K562 (cell line): ENCODE data around the gene ZNF609. TPM values are rescaled to one million over a fixed set of nuclear protein-coding genes. Genes with fewer than 3 reads are reported as not detected.
A peak's percentile ranks its signal among the peaks of the same experiment; 100 is the strongest.

ENCODE experiments used
- ATAC-seq: fragments of 200-7000 bp; cut with Tn5 transposase; 3 replicates; pipeline ENCODE4 v1.9.1; 2020; ENCODE audit warnings: moderate library complexity
- BruUV-seq: library from RNA; stranded (reverse); fragments of 400-500 nt; replicated peaks from 2 replicates; lab custom pipeline; 2021; lab: Mats Ljungman, UMichigan
- CTCF ChIA-PET: fragments of 300-600 bp; formaldehyde crosslinking; extraction: SDS; loops from one replicate; lab custom pipeline; 2021; ENCODE audit warnings: low intra/inter-chr PET ratio; lab: Yijun Ruan, JAX
- POLR2A ChIA-PET: fragments of 300-600, 350-650 bp; sonication (Branson Sonifier 250); formaldehyde crosslinking; extraction: SDS; loops from one replicate; lab custom pipeline; 2021; ENCODE audit warnings: antibody characterized with exemption, inconsistent platforms; lab: Yijun Ruan, JAX
- DNase-seq, 4 experiments: peaks; one replicate each; pipeline versions ENCODE4 v3.0.0 to v3.0.0-alpha.2; 2011 to 2018; ENCODE audit warnings: low spot score in 3 of 4, mixed read lengths in 3 of 4; ENCODE audit errors: extremely low read depth in 1 of 4
- FAIRE-seq: peaks from 2 replicates; lab custom pipeline; 2011; peaks lifted over from hg19 to GRCh38; lab: Jason Lieb, UNC
- H2AFZ ChIP-seq: 2 replicates; pipeline ENCODE4 v1.6.0; 2011; ENCODE audit warnings: low read depth, low read length, control low read depth, inconsistent platforms
- H3K27ac ChIP-seq: fragments of 200-600 bp; 3 replicates; pipeline ENCODE4 v1.8.0; 2011; ENCODE audit warnings: low read depth, mild to moderate bottlenecking, control low read depth, inconsistent platforms, low read length, moderate library complexity, mixed read lengths; ENCODE audit errors: extremely low read depth
- H3K27me3 ChIP-seq, 2 experiments: fragments of 300-600 bp in 1 of 2; 2 replicates in 1 of 2; 3 replicates in 1 of 2; pipeline versions ENCODE4 v1.6.0 to v1.8.0; 2011; ENCODE audit warnings: inconsistent platforms in 2 of 2, low read length in 2 of 2, mild to moderate bottlenecking in 1 of 2, mixed read lengths in 1 of 2, moderate library complexity in 1 of 2; ENCODE audit not compliant: control insufficient read depth in 2 of 2, insufficient read depth in 2 of 2
- H3K36me3 ChIP-seq: fragments of 300-600 bp; 3 replicates; pipeline ENCODE4 v1.8.0; 2011; ENCODE audit warnings: mild to moderate bottlenecking, low read length, inconsistent platforms; ENCODE audit not compliant: control insufficient read depth, insufficient read depth
- H3K4me1 ChIP-seq, 2 experiments: fragments of 200-600 bp in 1 of 2; replicated peaks in 1 of 2; 2 replicates in 1 of 2; 3 replicates in 1 of 2; pipeline versions ENCODE4 v1.5.1 to v1.8.0; 2011; ENCODE audit warnings: inconsistent platforms in 2 of 2, low read length in 2 of 2, mild to moderate bottlenecking in 1 of 2, mixed read lengths in 1 of 2, moderate library complexity in 1 of 2; ENCODE audit not compliant: control insufficient read depth in 2 of 2, insufficient read depth in 2 of 2
- H3K4me2 ChIP-seq: 2 replicates; pipeline ENCODE4 v1.6.1; 2011; ENCODE audit warnings: low read length, control low read depth, inconsistent platforms, mixed read lengths; ENCODE audit not compliant: insufficient read depth
- H3K4me3 ChIP-seq: fragments of 200-600 bp; sonication (generic), shearing (Covaris generic); 2 replicates; pipeline ENCODE4 v1.5.1; 2016; ENCODE audit warnings: control low read depth, inconsistent platforms
- H3K79me2 ChIP-seq: fragments of 200-600 bp; 3 replicates; pipeline ENCODE4 v1.8.0; 2011; ENCODE audit warnings: low read length, inconsistent platforms; ENCODE audit not compliant: control insufficient read depth, insufficient read depth
- H3K9ac ChIP-seq, 2 experiments: 2 replicates each; pipeline versions ENCODE4 v1.6.0 to v1.6.1; 2011; ENCODE audit warnings: low read depth in 2 of 2, low read length in 2 of 2, control low read depth in 1 of 2, inconsistent platforms in 1 of 2, mild to moderate bottlenecking in 1 of 2, mixed read lengths in 1 of 2; ENCODE audit not compliant: insufficient read depth in 1 of 2
- H3K9me1 ChIP-seq: one replicate; pipeline ENCODE4 v1.6.0; 2011; ENCODE audit warnings: inconsistent platforms, mild to moderate bottlenecking, low read length, moderate library complexity; ENCODE audit not compliant: control insufficient read depth, insufficient read depth
- H3K9me3 ChIP-seq: replicated peaks from 2 replicates; pipeline ENCODE4 v1.5.1; 2011; ENCODE audit warnings: low read depth, low read length, inconsistent platforms; ENCODE audit not compliant: control insufficient read depth, insufficient read depth
- H4K20me1 ChIP-seq: replicated peaks from 2 replicates; pipeline ENCODE4 v1.6.1; 2011; ENCODE audit warnings: low read length, inconsistent platforms, mixed read lengths; ENCODE audit not compliant: control insufficient read depth, insufficient read depth
- CBX1 ChIP-seq: sonication (generic); IDR thresholded peaks from 2 replicates; pipeline ENCODE4 v1.6.1; 2016; ENCODE audit warnings: antibody characterized with exemption, low read depth, mild to moderate bottlenecking
- CBX8 ChIP-seq: fragments of 200-600 bp; sonication (generic); IDR thresholded peaks from 2 replicates; pipeline ENCODE4 v1.6.1; 2012; ENCODE audit warnings: borderline replicate concordance, mixed run types, low read depth, mild to moderate bottlenecking, moderate library complexity, mixed read lengths, low read length, control low read depth, inconsistent platforms; ENCODE audit not compliant: poor library complexity, severe bottlenecking; ENCODE audit errors: extremely low read depth
- CREBBP ChIP-seq: IDR thresholded peaks from one replicate; pipeline ENCODE4 v1.6.1; 2012; ENCODE audit warnings: low read depth, mild to moderate bottlenecking, control low read depth, inconsistent platforms, low read length
- DACH1 ChIP-seq: fragments of 450-650 bp; IDR thresholded peaks from 2 replicates; pipeline ENCODE4 v1.6.1; 2018; ENCODE audit not compliant: partially characterized antibody
- FOXA3 ChIP-seq, 2 experiments: fragments of 450-650 bp in 1 of 2; sonication (generic) in 1 of 2; formaldehyde crosslinking; IDR thresholded peaks in 1 of 2; conservative IDR thresholded peaks in 1 of 2; 2 replicates each; pipeline versions ENCODE4 v1.4.0 to v1.8.0; 2020 to 2022; ENCODE audit warnings: mild to moderate bottlenecking in 2 of 2, missing genetic modification reagents in 1 of 2
- HNRNPL ChIP-seq: fragments of 200-400 bp; formaldehyde crosslinking; IDR thresholded peaks from 2 replicates; pipeline ENCODE4 v1.6.1; 2017; ENCODE audit warnings: low read depth, mild to moderate bottlenecking, low read length
- NBN ChIP-seq: fragments of 450-650 bp; IDR thresholded peaks from 2 replicates; pipeline ENCODE4 v1.6.1; 2016; ENCODE audit warnings: low read depth, mild to moderate bottlenecking
- NFYB ChIP-seq: IDR thresholded peaks from 2 replicates; pipeline ENCODE4 v1.6.1; 2011; ENCODE audit warnings: mild to moderate bottlenecking, moderate library complexity; ENCODE audit not compliant: insufficient read length; ENCODE audit errors: extremely low read depth
- PTBP1 ChIP-seq: fragments of 200-400 bp; formaldehyde crosslinking; IDR thresholded peaks from 2 replicates; pipeline ENCODE4 v1.6.1; 2017; ENCODE audit warnings: low read depth, low read length
- PTRF ChIP-seq: fragments of 450-650 bp; IDR thresholded peaks from 2 replicates; pipeline ENCODE4 v1.6.1; 2016; ENCODE audit warnings: mild to moderate bottlenecking, missing genetic modification characterization, missing compliant biosample characterization
- SMARCA4 ChIP-seq: fragments of 450-650 bp; IDR thresholded peaks from 2 replicates; pipeline ENCODE4 v1.6.1; 2016
- SOX6 ChIP-seq: fragments of 450-650 bp; IDR thresholded peaks from 2 replicates; pipeline ENCODE4 v1.6.1; 2014; ENCODE audit warnings: mild to moderate bottlenecking
- SRSF3 ChIP-seq: fragments of 200-400 bp; formaldehyde crosslinking; IDR thresholded peaks from 2 replicates; pipeline ENCODE4 v1.6.1; 2016; ENCODE audit warnings: mild to moderate bottlenecking, low read length, moderate library complexity; ENCODE audit not compliant: insufficient read depth
- ZNF707 ChIP-seq: fragments of 250-450 bp; sonication (Bioruptor Pico); conservative IDR thresholded peaks from 2 replicates; pipeline ENCODE4 v1.8.0; 2022; ENCODE audit warnings: inconsistent platforms, mild to moderate bottlenecking, moderate library complexity
- WGBS: fragments of 100-300 bp; shearing (Covaris generic); methylation state at CpG from one replicate; pipeline ENCODE4 v1.1.6; 2016; ENCODE audit warnings: low coverage, mixed read lengths; ENCODE audit not compliant: insufficient coverage; ENCODE audit errors: missing lambda C conversion rate; 5-methylcytosine and 5-hydroxymethylcytosine counted together
- in situ Hi-C: fragments of 300-500 bp; cut with MboI; formaldehyde crosslinking; loops from 4 replicates; pipeline ENCODE4 v1.15.0; 2018; ENCODE audit warnings: inconsistent platforms, mixed read lengths
- intact Hi-C: fragments of 100-400 bp; cut with micrococcal nuclease; formaldehyde crosslinking; loops from 2 replicates; pipeline ENCODE4 v1.14.2; 2022
- polyA plus RNA-seq, 8 experiments: library from polyadenylated mRNA; depleted of rRNA in 4 of 8; stranded (reverse) in 5 of 8; unstranded in 3 of 8; fragments of >200 nt; fragmentation: Nextera tagmentation in 2 of 8; fragmentation: Illumina TruSeq in 1 of 8; extraction: Ambion mirVana in 2 of 8; extraction: Trizol in 1 of 8; gene quantifications; 2 replicates each; pipeline versions ENCODE4 v1.2.1 to v1.2.3, GENCODE V29; 2011 to 2014; ENCODE audit warnings: inconsistent platforms in 1 of 8, missing spikeins in 1 of 8
- total RNA-seq, 7 experiments: library from RNA; depleted of rRNA in 6 of 7; stranded (reverse); fragments of >200 nt in 6 of 7; fragmentation: Illumina TruSeq in 2 of 7; extraction: Trizol in 2 of 7; gene quantifications; 2 replicates each; pipeline versions ENCODE4 v1.2.1 to v1.2.3, GENCODE V29; 2011 to 2021; ENCODE audit warnings: low replicate concordance in 1 of 7
- TF ChIP-seq, protein P1 (sequence below): sonication (generic); formaldehyde crosslinking; IDR thresholded peaks from 2 replicates; pipeline ENCODE4 v1.8.0; 2022; ENCODE audit warnings: mild to moderate bottlenecking, missing genetic modification reagents, borderline replicate concordance
- TF ChIP-seq, protein P2 (sequence below): fragments of 250-450 bp; sonication (Bioruptor Pico); IDR thresholded peaks from 2 replicates; pipeline ENCODE4 v1.9.0; 2021; ENCODE audit warnings: mild to moderate bottlenecking, inconsistent platforms
- TF ChIP-seq, protein P3 (sequence below): conservative IDR thresholded peaks from 2 replicates; pipeline ENCODE4 v1.6.1; 2011; ENCODE audit warnings: low read depth, mild to moderate bottlenecking, low read length; ENCODE audit not compliant: control insufficient read depth

ZNF609 gene
- total and polyA plus RNA-seq, 9 of the 15 experiments (the other 6 are each of a cell fraction or from before 2014, with no cell fraction given): 3.0 to 38.7 (median 17.8) TPM

DNA sequence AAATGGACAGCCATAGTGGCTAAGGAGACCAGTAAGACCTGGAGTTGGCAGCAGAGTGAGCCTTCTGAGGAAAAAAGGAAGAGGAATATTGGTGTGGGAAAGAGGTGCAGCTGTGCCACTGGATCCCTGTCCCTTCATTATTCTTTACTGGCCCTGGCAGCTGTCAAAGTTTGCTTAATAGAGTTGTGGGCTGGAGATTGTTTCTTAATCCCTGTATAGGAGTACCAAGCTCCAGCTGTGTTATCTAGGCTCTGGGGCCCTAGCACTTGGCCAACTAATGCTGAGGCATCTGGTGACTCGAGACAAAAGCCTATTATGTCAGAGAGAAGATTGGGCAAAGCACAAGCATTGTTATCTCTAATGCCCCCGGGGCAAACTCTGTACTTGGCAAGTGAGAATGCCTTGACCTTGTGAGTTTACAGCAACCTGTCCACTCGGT lies 61.4 kb downstream of the ZNF609 start:
- FAIRE-seq: peak; percentile 44
- Histone ChIP-seq H3K79me2 (peaks cover 94% of the 10 kb centered on the region), H3K4me1 (peaks cover 3 to 17% of the 10 kb centered on the region in 2 experiments; a peak in 3 of 5 replicates), H3K27me3 (no peaks in the 10 kb centered on the region), H3K36me3 (no peaks in the 10 kb centered on the region), H3K4me2 (no peak overlapping the region; the same call in 1 of the 2 replicates), H3K27ac (no peak overlapping the region), H2AFZ (no peak overlapping the region), H3K9me1 (peaks cover 3% of the 10 kb centered on the region), H3K9ac (no peak overlapping the region), H3K4me3 (no peak overlapping the region), H4K20me1 (peaks cover 19% of the 10 kb centered on the region; the same call in 1 of the 2 replicates), H3K9me3 (no peaks in the 10 kb centered on the region)
- peak in 2 of 4 experiments; percentile 33 to 50 for DNase-seq
- in situ Hi-C loops (no loop called here), intact Hi-C loops (no loop called here)
- no TSS peak for BruUV-seq
- ChIA-PET CTCF (no interaction called here), POLR2A (interaction anchor here (0.9 to 1.1 kb wide), 3 partner anchors 11 to 65 kb away, joined by 3 to 5 read pairs (median 4); no protein-coding TSS in a partner anchor)
- WGBS: 4% methylated on average over 3 of the region's 3 CpGs
- ATAC-seq: peak; percentile 78
- TF ChIP-seq SRSF3 (no peak), ZNF707 (CRISPR knock-in tag) (no peak), NFYB (no peak), PTBP1 (no peak), CBX8 (no peak), SMARCA4 (peak; percentile 16; the same call in 1 of the 2 replicates), HNRNPL (0 out of 2 replicates have a peak, but pooled peaks have one; percentile 32), CREBBP (no peak), FOXA3 (CRISPR knock-in tag; conservative IDR thresholded peaks at IDR 0.05 in 1 of 2, IDR thresholded peaks at IDR 0.05 in 1 of 2) (no peak), NBN (no peak), PTRF (tag) (no peak), SOX6 (peak; percentile 62; the same call in 1 of the 2 replicates), CBX1 (no peak), DACH1 (peak; percentile 51)
- TF ChIP-seq, protein P1, sequence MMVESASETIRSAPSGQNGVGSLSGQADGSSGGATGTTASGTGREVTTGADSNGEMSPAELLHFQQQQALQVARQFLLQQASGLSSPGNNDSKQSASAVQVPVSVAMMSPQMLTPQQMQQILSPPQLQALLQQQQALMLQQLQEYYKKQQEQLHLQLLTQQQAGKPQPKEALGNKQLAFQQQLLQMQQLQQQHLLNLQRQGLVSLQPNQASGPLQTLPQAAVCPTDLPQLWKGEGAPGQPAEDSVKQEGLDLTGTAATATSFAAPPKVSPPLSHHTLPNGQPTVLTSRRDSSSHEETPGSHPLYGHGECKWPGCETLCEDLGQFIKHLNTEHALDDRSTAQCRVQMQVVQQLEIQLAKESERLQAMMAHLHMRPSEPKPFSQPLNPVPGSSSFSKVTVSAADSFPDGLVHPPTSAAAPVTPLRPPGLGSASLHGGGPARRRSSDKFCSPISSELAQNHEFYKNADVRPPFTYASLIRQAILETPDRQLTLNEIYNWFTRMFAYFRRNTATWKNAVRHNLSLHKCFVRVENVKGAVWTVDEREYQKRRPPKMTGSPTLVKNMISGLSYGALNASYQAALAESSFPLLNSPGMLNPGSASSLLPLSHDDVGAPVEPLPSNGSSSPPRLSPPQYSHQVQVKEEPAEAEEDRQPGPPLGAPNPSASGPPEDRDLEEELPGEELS (CRISPR knock-in tag): no peak
- TF ChIP-seq, protein P2, sequence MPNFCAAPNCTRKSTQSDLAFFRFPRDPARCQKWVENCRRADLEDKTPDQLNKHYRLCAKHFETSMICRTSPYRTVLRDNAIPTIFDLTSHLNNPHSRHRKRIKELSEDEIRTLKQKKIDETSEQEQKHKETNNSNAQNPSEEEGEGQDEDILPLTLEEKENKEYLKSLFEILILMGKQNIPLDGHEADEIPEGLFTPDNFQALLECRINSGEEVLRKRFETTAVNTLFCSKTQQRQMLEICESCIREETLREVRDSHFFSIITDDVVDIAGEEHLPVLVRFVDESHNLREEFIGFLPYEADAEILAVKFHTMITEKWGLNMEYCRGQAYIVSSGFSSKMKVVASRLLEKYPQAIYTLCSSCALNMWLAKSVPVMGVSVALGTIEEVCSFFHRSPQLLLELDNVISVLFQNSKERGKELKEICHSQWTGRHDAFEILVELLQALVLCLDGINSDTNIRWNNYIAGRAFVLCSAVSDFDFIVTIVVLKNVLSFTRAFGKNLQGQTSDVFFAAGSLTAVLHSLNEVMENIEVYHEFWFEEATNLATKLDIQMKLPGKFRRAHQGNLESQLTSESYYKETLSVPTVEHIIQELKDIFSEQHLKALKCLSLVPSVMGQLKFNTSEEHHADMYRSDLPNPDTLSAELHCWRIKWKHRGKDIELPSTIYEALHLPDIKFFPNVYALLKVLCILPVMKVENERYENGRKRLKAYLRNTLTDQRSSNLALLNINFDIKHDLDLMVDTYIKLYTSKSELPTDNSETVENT (CRISPR knock-in tag): no peak
- TF ChIP-seq, protein P3, sequence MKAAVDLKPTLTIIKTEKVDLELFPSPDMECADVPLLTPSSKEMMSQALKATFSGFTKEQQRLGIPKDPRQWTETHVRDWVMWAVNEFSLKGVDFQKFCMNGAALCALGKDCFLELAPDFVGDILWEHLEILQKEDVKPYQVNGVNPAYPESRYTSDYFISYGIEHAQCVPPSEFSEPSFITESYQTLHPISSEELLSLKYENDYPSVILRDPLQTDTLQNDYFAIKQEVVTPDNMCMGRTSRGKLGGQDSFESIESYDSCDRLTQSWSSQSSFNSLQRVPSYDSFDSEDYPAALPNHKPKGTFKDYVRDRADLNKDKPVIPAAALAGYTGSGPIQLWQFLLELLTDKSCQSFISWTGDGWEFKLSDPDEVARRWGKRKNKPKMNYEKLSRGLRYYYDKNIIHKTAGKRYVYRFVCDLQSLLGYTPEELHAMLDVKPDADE: no peak
